ENCODE data around the gene TMEM25. TPM values are rescaled to one million over a fixed set of nuclear protein-coding genes. Genes with fewer than 3 reads are reported as not detected.

The TMEM25 gene
- total and polyA plus RNA-seq, 2 of the 13 experiments (the other 11 are each of a cell fraction or from before 2014, with no cell fraction given) = 7.5 to 17.2 TPM

- TF ChIP-seq DBP (CRISPR knock-in tag; IDR thresholded peaks at IDR 0.05; ENCODE audit: not compliant biosample characterization) = no peak
- TF ChIP-seq NFIC (IDR thresholded peaks at IDR 0.05; ENCODE audit: low read length) = no peak
- no peak for TF ChIP-seq ZNF225 (CRISPR knock-in tag; IDR thresholded peaks at IDR 0.05)
- no peak; the same call in 1 of the 2 replicates for TF ChIP-seq GATAD2A (CRISPR knock-in tag; IDR thresholded peaks at IDR 0.05)
- no peak for TF ChIP-seq IRF1 (CRISPR knock-in tag; IDR thresholded peaks at IDR 0.05; ENCODE audit: low read depth)
- TF ChIP-seq CAMTA2 (CRISPR knock-in tag; IDR thresholded peaks at IDR 0.05; ENCODE audit: borderline replicate concordance) = no peak
- TF ChIP-seq STAT5B (CRISPR knock-in tag; IDR thresholded peaks at IDR 0.05) = no peak
- no peak for TF ChIP-seq HIC2 (CRISPR knock-in tag; IDR thresholded peaks at IDR 0.05; ENCODE audit: low read depth)
- no peak for TF ChIP-seq ZNF775 (CRISPR knock-in tag; IDR thresholded peaks at IDR 0.05; ENCODE audit: borderline replicate concordance)
- TF ChIP-seq ZNF207 (IDR thresholded peaks at IDR 0.05; ENCODE audit: borderline replicate concordance) = no peak
- peak; percentile 35; the same call in 1 of the 2 replicates for TF ChIP-seq KDM5B (CRISPR knock-in tag; IDR thresholded peaks at IDR 0.05; ENCODE audit: borderline replicate concordance)
- no peak for TF ChIP-seq HHEX (CRISPR knock-in tag; IDR thresholded peaks at IDR 0.05)
- peak; percentile 37; the same call in 1 of the 2 replicates for TF ChIP-seq DR1 (CRISPR knock-in tag; IDR thresholded peaks at IDR 0.05)
- TF ChIP-seq SNAPC4 (CRISPR knock-in tag; IDR thresholded peaks at IDR 0.05) = no peak
- TF ChIP-seq MIXL1 (CRISPR knock-in tag; IDR thresholded peaks at IDR 0.05) = no peak; the same call in 1 of the 2 replicates
- no peak for TF ChIP-seq FOXK2 (IDR thresholded peaks at IDR 0.05)
- no peak for TF ChIP-seq ZNF7 (CRISPR knock-in tag; IDR thresholded peaks at IDR 0.05)
- no peak; the same call in 1 of the 2 replicates for TF ChIP-seq ZNF205 (CRISPR knock-in tag; IDR thresholded peaks at IDR 0.05)
- no peak for TF ChIP-seq KAT7 (CRISPR knock-in tag; IDR thresholded peaks at IDR 0.05; ENCODE audit: borderline replicate concordance)
- no peak; the same call in 1 of the 2 replicates for TF ChIP-seq ZBTB8A (CRISPR knock-in tag; IDR thresholded peaks at IDR 0.05; ENCODE audit: borderline replicate concordance, low read depth)
- TF ChIP-seq NCOA5 (CRISPR knock-in tag; IDR thresholded peaks at IDR 0.05) = no peak
- peak; percentile 66 for TF ChIP-seq ELF1 (CRISPR knock-in tag; IDR thresholded peaks at IDR 0.05)
- TF ChIP-seq KAT2B (IDR thresholded peaks at IDR 0.05; ENCODE audit: borderline replicate concordance, low read depth, low read length) = no peak
Measured at GRCh38 chr11:118572061-118572980, 41.3 kb downstream of the TMEM25 start, which contains the start of gene ARCN1 (continued).

All from HepG2 (cell line).